NCI-H2196 treated with DMSO at 0.1 percent for 48 hours (cell line): ENCODE results near the gene GATA3.

Experiments
- DNase-seq: peaks from one replicate; lab custom pipeline; 2025; ENCODE audit not compliant: unreplicated experiment; lab: John Stamatoyannopoulos, UW

GATA3 gene

GRCh38 chr10:8092428-8092827 lies 37.9 kb downstream of the GATA3 start:
- no peak for DNase-seq

- no peak for DNase-seq
Observed at GRCh38 chr10:8095959-8096358, 41.5 kb downstream of the GATA3 start.

- DNase-seq, result no peak
Observed at GRCh38 chr10:8096931-8097330, 42.4 kb downstream of the GATA3 start.

GRCh38 chr10:8100366-8100765 lies 45.9 kb downstream of the GATA3 start:
- no peak for DNase-seq

GRCh38 chr10:8102708-8103401 lies 48.4 kb downstream of the GATA3 start:
- no peak for DNase-seq

GRCh38 chr10:8103543-8103942 lies 49.1 kb downstream of the GATA3 start:
- DNase-seq, result no peak

GRCh38 chr10:8104005-8104404 lies 49.5 kb downstream of the GATA3 start:
- no peak for DNase-seq

GRCh38 chr10:8104721-8105120 lies 50.2 kb downstream of the GATA3 start:
- DNase-seq, result no peak

- DNase-seq, result no peak
Observed at GRCh38 chr10:8105932-8106331, 51.4 kb downstream of the GATA3 start.

- DNase-seq, result no peak
Observed at GRCh38 chr10:8112230-8112905, 57.9 kb downstream of the GATA3 start.

- DNase-seq, result no peak
Observed at GRCh38 chr10:8112942-8113442, 58.5 kb downstream of the GATA3 start.

GRCh38 chr10:8113616-8114015 lies 59.1 kb downstream of the GATA3 start:
- DNase-seq, result no peak

- DNase-seq, result no peak
Observed at GRCh38 chr10:8114741-8115617, 60.5 kb downstream of the GATA3 start.

- no peak for DNase-seq
Observed at GRCh38 chr10:8115618-8115980, 61.1 kb downstream of the GATA3 start.

- no peak for DNase-seq
Observed at GRCh38 chr10:8116474-8116873, 62.0 kb downstream of the GATA3 start.

GRCh38 chr10:8116926-8117493 lies 62.5 kb downstream of the GATA3 start:
- DNase-seq, result no peak

GRCh38 chr10:8121201-8121890 lies 66.9 kb downstream of the GATA3 start:
- DNase-seq, result no peak

GRCh38 chr10:8122611-8123369 lies 68.3 kb downstream of the GATA3 start:
- DNase-seq, result no peak

- DNase-seq, result no peak
Observed at GRCh38 chr10:8124436-8124835, 69.9 kb downstream of the GATA3 start.
